HG02885 (cell line): ENCODE measurements around the gene WDR27.
"Not testable (repeated sequence)": the region's sequence is repeated elsewhere in the genome, so short reads cannot be mapped to it uniquely, and the experiment has no call there.

Source experiments
- ATAC-seq: cut with Tn5 transposase; IDR thresholded peaks from one replicate; pipeline ENCODE4 v1.9.1; 2021; ENCODE audit warnings: mild to moderate bottlenecking; ENCODE audit not compliant: unreplicated experiment, poor library complexity

The WDR27 gene

DNA sequence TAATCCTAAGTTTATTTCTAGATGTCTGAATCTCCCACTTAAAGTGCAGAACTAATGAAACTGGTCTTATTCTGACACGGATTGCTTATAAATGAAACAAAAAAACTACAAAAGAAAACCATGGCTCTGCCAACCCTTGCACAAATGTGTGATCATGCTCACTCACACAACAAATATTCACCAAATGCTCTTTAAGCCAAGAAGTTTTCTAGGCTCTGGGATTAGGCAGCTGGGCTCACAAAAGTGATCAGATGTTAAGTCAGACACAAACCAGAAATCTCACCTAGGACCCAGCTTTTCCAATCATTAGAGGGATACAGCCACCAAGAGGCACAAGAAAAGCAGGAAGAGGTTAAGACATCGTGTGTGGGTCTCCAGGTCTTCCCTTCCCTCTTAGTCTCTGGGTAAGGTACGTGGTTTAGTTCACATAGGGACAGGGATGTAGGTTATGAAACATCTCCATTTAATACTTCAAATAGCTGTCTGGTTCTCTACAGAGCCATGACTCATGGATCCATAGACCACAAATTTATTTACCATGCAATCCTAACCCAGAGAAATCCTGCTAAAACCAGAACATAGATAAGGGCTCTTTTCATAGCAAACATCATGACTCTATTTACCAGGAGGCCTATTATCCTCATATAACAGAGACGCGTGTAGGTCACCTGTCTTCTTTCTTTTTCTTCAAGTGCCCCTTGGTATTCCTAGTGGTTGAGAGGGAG lies 165.2 kb downstream of the WDR27 start:
- ATAC-seq = no peak

DNA sequence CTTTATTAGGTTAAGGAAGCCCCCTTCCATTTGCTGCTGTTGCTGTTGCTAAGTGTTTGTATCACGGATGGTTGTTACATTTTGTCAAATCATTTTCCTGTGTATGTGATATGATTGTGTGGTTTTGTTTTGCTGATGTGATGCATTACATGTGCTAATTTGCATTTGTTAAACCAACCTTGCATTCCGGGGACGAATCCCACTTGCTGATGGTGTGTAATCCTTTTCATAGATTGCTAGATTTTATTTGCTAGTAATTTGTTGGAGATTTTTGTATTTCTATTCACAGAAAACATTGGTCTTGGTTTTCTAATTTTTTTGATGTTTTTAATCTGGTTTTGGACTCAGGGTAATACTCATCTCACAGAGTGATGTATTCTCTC lies 167.8 kb downstream of the WDR27 start:
- no peak for ATAC-seq

DNA sequence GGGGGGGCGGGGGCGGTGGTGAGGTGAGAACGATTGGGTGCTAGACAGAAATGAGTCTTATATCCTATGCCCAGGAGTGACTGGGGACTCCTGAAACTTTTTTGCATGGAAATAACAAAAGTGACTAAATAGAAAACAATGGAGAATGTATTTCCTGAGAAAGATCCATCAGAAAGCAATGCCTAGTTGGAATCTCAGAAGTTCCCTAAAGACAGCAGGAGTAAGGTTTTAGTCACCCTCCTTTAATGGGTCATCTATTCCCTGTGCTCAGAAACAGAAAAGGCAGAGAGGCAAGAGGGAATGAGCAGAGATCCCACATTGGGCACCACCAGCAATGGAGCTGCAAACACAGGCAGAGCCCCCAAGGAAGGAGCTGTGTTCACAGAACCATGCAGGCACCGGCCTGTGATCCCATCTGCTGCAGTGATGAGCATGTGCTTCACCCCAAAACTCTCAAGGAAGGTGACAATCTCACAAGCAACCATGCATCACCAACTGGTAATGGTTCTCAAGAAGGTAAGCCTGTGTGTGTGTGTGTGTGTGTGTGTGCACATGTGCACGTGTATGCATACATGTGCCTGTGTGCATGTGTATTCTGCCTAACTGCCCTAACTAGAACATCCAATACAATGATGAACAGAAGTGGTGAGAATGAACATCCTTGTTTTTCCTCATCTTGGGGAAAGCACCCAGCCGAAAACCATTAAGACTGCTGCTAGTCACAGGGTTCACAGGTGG lies 168.4 kb downstream of the WDR27 start:
- ATAC-seq = no peak

DNA sequence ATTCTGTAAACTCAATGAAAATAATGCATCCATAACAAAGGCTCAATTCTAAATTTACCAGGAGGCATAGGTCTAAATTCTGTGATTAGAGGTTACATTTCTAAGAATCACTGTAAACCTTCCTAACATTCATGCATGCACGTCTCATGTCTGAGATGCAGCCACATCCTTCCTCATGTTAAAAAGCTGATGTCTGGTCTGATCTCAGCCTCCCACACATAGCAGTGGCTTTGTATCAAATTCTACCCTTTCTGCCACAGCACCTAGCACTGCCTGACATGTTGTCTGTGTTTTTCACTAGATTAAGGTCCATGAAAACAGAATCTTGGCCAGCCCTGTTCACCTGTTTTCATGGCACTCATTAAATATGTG lies 171.1 kb downstream of the WDR27 start:
- no peak for ATAC-seq

DNA sequence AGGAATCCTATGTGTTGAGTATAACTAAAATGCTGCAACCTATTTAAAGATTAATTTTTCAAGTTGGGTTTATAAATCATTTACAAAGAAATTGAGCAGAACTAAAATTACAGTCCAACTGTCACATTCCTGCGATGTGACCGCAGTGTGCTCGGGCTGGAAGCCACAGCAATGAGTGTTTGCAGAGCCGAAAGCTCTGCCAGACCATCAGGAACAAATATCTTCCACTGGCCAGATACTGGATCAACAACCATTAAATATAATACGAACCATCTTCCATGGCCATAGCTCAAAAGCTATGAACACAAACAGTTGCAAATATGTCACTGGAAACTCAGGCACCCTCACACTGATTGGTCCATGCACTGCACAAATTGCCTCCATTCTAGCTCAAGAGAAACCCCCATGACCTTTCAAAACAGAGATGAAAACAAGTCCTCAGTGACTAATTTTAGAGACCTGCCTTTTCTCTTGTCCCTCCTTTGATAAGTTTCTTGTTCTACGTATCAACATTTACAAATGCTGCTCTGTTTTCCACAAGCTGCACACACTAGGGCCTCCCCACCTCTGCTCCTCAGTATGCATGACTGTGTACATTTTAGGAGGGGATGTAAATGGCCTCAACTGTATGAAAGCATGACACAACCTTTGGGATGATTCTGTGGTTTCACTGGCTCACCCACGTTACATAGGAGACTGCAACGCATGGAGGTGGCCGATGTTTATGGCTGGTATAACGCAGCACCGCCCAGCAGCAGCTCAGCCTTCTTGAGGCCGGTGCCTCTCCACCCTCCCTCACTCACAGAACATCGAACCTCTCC lies 171.7 kb downstream of the WDR27 start:
- ATAC-seq = no peak

DNA sequence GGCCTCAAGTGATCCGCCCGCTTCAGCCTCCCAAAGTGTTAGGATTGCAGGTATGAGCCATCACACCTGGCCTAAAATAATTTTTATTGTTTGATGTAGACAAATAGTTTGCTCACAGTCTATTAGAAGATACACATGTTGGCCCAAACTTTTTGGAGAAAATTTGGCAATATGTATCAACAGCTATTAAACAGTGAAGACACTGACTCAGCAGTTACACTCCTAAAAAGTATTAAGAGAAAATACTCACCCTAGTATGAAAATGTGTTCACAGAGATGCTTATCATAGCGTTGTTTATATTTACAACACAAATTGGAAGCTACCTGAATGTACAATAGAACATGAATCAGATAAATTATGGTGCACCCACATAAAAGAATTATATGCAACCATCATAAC lies 173.1 kb downstream of the WDR27 start:
- ATAC-seq = no peak

DNA sequence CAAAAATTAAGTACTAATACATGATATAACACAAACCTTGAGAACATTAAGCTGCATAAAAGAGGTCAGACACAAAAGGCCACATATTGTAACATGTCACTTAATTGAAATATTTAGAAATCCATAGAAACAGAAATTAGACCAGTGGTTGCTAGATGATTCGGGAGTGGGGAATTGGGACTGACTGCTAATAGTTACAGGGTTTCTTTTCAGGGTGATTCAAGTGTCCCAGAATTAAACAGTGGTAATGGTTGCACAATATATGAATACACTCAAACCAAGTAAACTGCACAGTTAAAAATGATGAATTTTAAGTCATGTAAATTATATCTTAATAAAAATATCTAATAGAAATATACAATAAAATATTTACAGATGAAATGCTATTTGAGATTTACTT lies 174.5 kb downstream of the WDR27 start:
- no peak for ATAC-seq

DNA sequence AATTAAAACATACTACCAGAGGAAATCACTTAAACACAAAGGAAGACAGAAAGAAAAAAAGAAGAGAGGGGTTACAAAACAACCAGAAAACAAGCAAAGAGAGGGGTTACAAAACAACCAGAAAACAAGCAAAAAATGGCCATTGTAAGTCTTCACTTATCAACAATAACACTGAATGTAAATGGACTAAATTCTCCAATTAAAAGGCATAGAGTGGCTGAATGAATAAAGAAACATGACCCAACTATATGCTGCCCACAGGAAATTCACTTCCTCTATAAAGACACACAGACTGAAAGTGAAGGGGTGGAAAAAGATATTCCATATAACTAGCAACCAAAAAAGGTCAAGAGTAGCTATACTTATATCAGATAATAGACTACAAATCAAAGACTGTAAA lies 180.0 kb downstream of the WDR27 start:
- ATAC-seq = no peak

DNA sequence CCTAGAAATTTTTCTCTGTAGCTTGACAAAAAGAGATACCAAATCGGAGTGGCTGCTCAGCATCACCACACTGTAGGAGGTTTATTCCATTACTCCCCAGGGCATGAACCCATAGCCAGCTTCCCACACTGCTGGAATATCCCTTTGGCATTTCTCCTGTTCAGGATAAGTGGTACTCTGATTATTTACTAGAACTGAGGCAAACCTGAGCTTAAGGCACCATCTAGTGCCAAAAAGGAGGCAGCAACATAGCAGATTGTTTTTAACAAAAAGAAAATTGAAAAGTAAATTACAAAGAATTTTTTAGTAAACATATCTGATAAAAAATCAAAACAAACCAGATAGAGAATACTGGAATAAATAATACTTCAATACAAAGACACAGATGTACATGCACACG lies 181.7 kb downstream of the WDR27 start:
- ATAC-seq = no peak

DNA sequence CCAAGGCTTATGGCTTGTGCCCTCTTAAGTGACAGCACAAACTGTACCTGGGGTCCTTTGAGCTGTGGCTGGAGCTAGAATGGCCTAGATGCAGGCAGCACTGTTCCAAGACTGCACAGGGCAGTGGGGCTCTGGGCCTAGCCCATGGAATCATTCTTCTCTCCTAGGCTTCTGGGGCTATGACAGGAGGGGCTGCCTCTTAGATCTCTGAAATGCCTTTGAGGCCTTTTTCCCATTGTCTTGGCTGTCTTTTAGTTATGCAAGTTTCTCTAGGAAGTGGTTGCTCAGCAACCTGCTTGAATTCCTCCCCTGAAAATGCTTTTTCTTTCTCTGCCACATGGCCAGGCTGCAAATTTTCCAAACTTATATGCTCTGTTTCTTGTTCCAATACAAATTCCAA lies 183.4 kb downstream of the WDR27 start:
- no peak for ATAC-seq

DNA sequence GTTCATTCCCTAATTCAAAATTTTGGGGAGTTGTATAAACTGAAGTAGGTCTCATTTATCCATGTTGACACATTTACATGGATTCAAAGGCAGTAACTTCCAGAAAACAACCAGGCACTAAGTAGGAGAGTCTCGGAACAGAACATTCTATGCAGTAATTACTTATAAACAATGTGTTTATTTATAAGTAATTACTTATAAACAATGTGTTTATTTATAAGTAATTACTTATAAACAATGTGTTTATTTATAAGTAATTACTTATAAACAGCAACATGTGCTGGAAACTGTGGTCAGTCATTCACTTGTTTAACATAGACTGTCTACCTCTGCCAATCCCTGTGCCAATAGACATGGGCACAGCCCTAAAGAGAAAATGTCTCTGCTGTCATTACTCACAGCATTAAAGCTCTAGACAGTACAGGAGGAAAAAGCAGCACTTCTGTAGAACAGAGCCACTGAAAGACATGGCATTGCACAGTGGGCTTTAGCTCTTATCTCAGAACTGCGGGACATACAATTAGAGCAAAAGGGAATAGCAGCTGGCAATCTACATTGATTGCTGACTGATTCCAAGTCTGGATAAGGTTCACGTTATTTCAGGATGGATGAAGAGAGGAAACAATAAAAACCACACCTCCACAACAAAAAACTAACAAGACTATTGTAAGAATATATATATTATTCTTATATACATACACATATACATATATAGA lies 188.2 kb downstream of the WDR27 start:
- no peak for ATAC-seq

DNA sequence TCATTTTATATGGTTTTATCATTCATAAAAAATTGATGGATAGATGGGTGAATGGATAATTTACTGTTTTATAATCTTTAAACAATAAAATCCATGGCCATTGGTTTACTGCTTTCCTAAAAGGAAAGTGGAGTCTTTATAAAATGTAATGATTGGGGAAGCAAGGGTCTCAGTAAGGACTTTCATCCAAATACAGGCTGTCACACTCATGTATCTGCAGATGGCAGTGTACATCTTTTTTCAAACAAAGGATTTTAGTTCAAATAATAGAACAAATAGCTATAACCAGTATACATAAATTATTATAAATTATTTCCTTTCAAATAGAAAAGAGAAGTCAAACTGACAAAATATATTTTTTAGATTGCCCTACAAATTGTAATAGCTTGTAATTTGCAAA lies 190.0 kb downstream of the WDR27 start:
- ATAC-seq = not testable (repeated sequence)

DNA sequence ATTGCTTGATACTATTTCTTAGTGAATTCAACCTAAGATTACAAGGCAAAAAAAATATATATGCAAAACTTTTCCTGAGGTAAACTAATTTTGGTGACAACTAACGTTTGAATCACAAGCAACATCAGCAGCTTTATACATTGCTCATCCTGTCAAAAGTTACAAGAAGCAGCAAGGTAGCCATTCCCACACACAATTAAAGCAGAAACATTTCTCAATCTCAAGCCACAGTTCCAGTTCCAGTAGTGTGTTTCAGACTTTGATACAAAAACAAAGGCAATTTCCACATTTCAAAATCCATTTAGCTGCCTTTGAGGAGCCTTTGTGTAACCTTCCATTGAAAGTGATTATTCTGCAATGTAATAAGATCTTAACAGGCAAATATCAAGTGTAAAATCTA lies 191.0 kb downstream of the WDR27 start:
- ATAC-seq = no peak

DNA sequence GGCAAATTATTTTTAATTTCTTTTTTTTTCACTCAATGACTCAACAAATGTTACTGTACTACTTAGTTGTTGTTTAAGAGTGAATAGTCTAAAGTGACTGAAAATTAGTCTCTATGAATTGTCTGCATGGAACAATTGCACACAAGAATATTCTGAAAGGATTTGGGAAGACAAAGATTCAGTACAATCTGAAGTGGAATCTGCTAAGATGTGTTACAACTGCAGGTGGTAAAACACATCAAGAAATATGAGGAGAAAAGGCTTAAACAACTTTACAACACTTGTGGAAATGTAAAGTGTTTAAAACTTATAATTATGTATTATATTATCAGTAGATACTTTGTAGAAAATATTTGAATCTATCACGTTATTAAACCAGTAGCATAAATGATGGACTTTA lies 193.4 kb downstream of the WDR27 start:
- ATAC-seq = no peak

DNA sequence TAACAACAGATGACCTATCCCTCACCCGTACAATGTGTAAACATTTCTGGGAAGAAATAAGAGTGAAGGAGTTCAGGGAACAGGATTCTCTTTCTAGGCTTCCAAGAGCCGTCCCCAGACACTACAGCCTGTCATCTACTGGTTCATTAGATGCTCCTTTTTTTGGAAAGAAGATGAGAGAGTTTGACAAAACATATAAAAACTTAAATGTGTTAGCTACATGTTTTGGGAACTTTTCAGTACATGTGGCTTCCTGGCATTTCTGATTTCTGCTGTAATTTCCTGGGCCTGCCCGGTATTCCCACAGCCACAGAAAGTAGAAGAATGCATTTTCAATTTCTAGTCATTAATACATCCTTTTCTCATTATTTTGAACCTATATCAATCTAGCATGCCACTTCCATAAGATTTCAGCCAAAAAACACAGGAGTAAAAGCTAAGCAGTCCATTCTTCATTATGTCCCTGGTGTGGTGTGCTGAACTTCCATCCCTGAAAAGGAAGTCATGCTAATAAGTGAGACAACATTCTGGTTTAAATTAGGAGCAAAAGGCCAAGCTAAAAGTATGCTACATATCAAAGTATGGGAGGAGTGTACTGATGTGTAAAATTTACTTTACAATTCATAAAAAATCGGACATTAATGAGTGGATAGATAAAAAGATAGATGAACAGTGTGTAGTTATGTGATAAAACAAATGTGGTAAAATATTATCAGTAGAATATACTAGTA lies 198.2 kb downstream of the WDR27 start:
- ATAC-seq = no peak

DNA sequence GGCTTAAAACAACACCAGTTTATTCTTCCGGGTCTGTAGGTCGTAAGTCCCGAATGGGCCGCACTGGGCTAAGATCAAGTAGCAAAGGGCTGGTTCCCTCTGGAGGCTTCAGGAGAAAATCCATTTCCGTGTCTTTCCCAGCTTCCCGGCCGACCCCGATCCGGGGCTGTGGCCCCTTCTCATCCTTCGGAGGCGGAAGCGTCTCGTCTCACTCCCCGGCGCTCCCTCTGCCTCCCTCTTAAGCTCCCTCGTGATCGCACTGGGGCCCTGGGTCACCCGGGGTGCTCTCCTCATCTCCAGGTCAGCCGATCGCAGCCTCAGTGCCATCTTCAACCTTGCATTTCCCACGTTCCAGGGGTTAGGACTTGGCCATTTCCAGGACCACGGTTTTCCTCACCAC lies 199.4 kb downstream of the WDR27 start:
- ATAC-seq = no peak

DNA sequence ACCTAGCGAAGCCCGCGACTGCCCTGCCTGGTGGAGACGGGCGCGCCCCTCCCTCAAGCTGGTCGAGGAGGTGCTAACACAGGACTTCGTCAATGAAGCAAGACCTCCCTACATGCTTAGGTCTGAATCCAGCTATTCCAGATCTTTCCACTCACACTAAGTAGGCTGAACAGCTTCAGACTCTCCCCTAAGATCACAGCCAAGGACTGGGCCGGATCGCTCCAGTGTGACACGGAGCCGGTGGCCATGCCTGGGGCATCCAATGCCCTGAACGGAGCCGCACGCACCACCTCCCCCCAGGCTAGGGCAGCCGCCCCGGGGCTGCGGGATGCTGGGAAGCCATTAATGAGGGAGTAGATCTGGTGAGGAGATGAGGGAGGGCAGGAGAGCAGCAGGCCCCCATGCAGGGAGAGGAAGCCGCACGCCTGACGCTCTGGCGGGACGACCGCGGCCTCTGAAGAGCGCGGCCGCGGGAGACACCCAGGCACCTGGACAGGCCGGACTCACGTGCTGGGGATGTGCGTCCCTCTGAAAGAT lies 200.0 kb downstream of the WDR27 start:
- no peak for ATAC-seq

DNA sequence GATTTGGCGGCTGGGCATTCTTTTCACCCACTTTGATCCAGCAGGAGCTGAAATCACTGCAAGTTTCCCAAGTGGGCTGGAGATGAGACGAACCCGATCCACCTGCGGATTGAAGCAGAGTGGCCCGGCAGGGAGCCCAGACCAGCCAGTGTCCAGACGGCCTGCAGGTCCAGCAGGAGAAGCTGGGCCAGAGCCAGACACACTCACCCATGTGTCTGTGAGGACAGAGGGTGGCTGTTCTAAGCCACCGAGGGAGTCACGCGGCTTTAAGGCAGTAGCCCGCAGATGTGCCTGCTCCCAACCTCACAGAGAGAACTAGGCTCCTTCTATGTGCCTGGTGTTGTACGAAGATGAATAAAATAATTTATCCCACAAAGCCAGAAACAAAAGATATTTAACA lies 200.7 kb downstream of the WDR27 start:
- ATAC-seq = no peak

DNA sequence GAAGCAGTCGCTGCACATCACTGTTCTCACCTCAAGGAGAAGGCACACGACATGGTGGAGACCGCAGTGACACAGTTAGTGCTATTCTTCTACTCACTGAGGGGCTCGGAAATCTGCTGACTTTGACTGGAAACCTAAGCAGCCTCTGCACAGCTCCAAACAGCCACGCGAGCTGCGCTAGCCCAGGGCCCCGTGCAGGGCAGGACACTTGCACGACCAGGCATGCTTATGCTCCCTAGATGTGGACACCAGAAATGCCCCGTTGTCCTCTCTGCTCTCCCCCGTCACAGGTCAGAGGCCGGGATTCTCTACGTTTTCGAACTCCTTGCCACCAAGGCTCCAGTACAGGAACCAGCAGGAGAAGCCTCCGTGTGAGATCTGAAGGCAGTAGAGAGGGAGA lies 201.1 kb downstream of the WDR27 start:
- ATAC-seq = no peak

DNA sequence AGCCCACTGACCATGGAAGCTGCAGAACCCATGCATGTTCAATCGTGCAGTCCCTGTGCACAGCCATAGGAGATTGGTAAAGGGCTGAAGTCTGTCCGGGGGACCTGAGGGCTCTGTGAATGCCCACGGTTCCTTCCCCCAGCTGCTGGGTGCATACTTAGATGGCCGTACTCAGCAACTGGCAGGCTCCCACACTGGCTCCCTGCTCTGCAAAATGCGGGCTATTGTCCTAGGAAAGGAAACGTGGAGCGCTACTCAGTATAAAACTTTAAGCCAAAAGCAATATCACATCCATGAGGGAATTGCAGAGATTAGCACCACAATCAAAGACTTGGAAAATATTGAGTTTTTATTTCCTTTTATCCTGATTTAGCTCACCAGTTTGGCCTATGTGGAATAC lies 202.0 kb downstream of the WDR27 start:
- ATAC-seq = no peak
